HCT116 (cell line): ENCODE measurements around the gene RNU5B-1. TPM values are rescaled to one million over a fixed set of nuclear protein-coding genes. Genes with fewer than 3 reads are reported as not detected.

ENCODE experiments used
- ATAC-seq: fragments of 200-7000 bp; cut with Tn5 transposase; 2 replicates; pipeline ENCODE4 v1.9.1; 2020; ENCODE audit warnings: mild to moderate bottlenecking, moderate library complexity
- BruUV-seq: library from RNA; stranded (reverse); fragments of 400-500 nt; replicated peaks from 2 replicates; lab custom pipeline; 2021; lab: Mats Ljungman, UMichigan
- CTCF ChIA-PET: fragments of 300-600 bp; sonication (Branson Sonifier 250); formaldehyde crosslinking; loops from one replicate; lab custom pipeline; 2021; ENCODE audit warnings: antibody characterized with exemption; lab: Charles Lee
- POLR2A ChIA-PET: fragments of 300-600, 350-600 bp; sonication (Branson Sonifier 250); formaldehyde crosslinking; loops from one replicate; lab custom pipeline; 2021; ENCODE audit warnings: antibody characterized with exemption; lab: Charles Lee
- RAD21 ChIA-PET, 2 experiments: fragments of 300-600 bp; sonication (Branson Sonifier 250); formaldehyde crosslinking; loops; one replicate each; lab custom pipeline; 2023; ENCODE audit warnings: low total read pairs in 2 of 2; ENCODE audit not compliant: uncharacterized antibody in 2 of 2, unreplicated experiment in 2 of 2, low non-redundant PET in 1 of 2; lab: Charles Lee
- DNase-seq: peaks from one replicate; pipeline ENCODE4 v3.0.0-alpha.2; 2010; ENCODE audit warnings: low read depth, low spot score
- H2AFZ ChIP-seq: fragments of 200-600 bp; shearing (Covaris generic), sonication (generic); 2 replicates; pipeline ENCODE4 v1.6.1; 2017; ENCODE audit warnings: low read depth, mixed run types, mixed read lengths, antibody characterized with exemption, low read length; ENCODE audit not compliant: poor library complexity, severe bottlenecking
- H3K27ac ChIP-seq: 2 replicates; pipeline ENCODE4 v1.5.1; 2012; ENCODE audit warnings: low read depth, low read length
- H3K27me3 ChIP-seq: fragments of 200-600 bp; sonication (generic); 2 replicates; pipeline ENCODE4 v1.6.1; 2016; ENCODE audit warnings: mixed run types, low read length, mixed read lengths; ENCODE audit not compliant: insufficient read depth
- H3K36me3 ChIP-seq, 2 experiments: fragments of 200-500 bp in 1 of 2; fragments of 200-600 bp in 1 of 2; sonication (Bioruptor generic) in 1 of 2; sonication (generic) in 1 of 2; 2 replicates each; pipeline versions ENCODE4 v1.5.1 to v1.6.1; 2014 to 2016; ENCODE audit warnings: low read length in 2 of 2, inconsistent platforms in 1 of 2, mixed read lengths in 1 of 2, mixed run types in 1 of 2; ENCODE audit not compliant: insufficient read depth in 2 of 2, control insufficient read depth in 1 of 2
- H3K4me1 ChIP-seq, 2 experiments: fragments of 200-600 bp in 1 of 2; sonication (generic) in 1 of 2; 2 replicates each; pipeline versions ENCODE4 v1.5.1 to v1.6.1; 2012 to 2017; ENCODE audit warnings: low read length in 2 of 2, inconsistent platforms in 1 of 2, mild to moderate bottlenecking in 1 of 2, mixed read lengths in 1 of 2, mixed run types in 1 of 2, moderate library complexity in 1 of 2; ENCODE audit not compliant: insufficient read depth in 2 of 2, control insufficient read depth in 1 of 2
- H3K4me2 ChIP-seq: fragments of 200-600 bp; sonication (generic); 2 replicates; pipeline ENCODE4 v1.6.1; 2017; ENCODE audit warnings: mixed run types, low read length, mixed read lengths
- H3K4me3 ChIP-seq, 2 experiments: fragments of 200-600 bp in 1 of 2; sonication (generic) in 1 of 2; replicated peaks in 1 of 2; 2 replicates each; pipeline ENCODE4 v1.5.1; 2011 to 2016; ENCODE audit warnings: low read length in 2 of 2, control low read depth in 1 of 2, low read depth in 1 of 2, mild to moderate bottlenecking in 1 of 2, mixed read lengths in 1 of 2, mixed run types in 1 of 2
- H3K79me2 ChIP-seq: fragments of 200-600 bp; sonication (generic); 2 replicates; pipeline ENCODE4 v1.6.1; 2017; ENCODE audit warnings: mild to moderate bottlenecking, mixed run types, low read length, moderate library complexity, mixed read lengths; ENCODE audit not compliant: insufficient read depth
- H3K9ac ChIP-seq: fragments of 200-600 bp; sonication (generic); 2 replicates; pipeline ENCODE4 v1.6.1; 2016; ENCODE audit warnings: low read length, mixed read lengths
- H3K9me2 ChIP-seq: fragments of 200-600 bp; sonication (generic), shearing (Covaris generic); 2 replicates; pipeline ENCODE4 v1.6.1; 2017; ENCODE audit warnings: mixed run types, mild to moderate bottlenecking, moderate library complexity; ENCODE audit not compliant: insufficient read depth
- H3K9me3 ChIP-seq, 2 experiments: fragments of 200-500 bp in 1 of 2; fragments of 200-600 bp in 1 of 2; sonication (Bioruptor generic) in 1 of 2; sonication (generic) in 1 of 2; 2 replicates each; pipeline ENCODE4 v1.6.1; 2014 to 2017; ENCODE audit warnings: low read length in 2 of 2, mixed read lengths in 2 of 2, inconsistent platforms in 1 of 2, low read depth in 1 of 2, mild to moderate bottlenecking in 1 of 2, mixed run types in 1 of 2, moderate library complexity in 1 of 2; ENCODE audit not compliant: control insufficient read depth in 1 of 2, insufficient read depth in 1 of 2
- H4K20me1 ChIP-seq: fragments of 200-600 bp; sonication (generic), shearing (Covaris generic); 2 replicates; pipeline ENCODE4 v1.6.1; 2017; ENCODE audit warnings: mixed run types, mild to moderate bottlenecking, moderate library complexity; ENCODE audit not compliant: insufficient read depth
- CTCF ChIP-seq, 3 experiments: fragments of 200-600 bp in 1 of 3; sonication (generic) in 1 of 3; IDR thresholded peaks in 2 of 3; conservative IDR thresholded peaks in 1 of 3; 2 replicates each; pipeline ENCODE4 v1.5.1; 2012 to 2017; ENCODE audit warnings: low read depth in 2 of 3, low read length in 2 of 3, antibody characterized with exemption in 1 of 3, borderline replicate concordance in 1 of 3, control low read depth in 1 of 3, mild to moderate bottlenecking in 1 of 3, mixed read lengths in 1 of 3, mixed run types in 1 of 3, moderate library complexity in 1 of 3; ENCODE audit not compliant: insufficient read depth in 1 of 3
- EGR1 ChIP-seq: IDR thresholded peaks from 2 replicates; pipeline ENCODE4 v1.6.1; 2012; ENCODE audit warnings: low read depth
- EZH2 ChIP-seq: fragments of 200-600 bp; sonication (generic); IDR thresholded peaks from 2 replicates; pipeline ENCODE4 v1.6.1; 2017; ENCODE audit warnings: antibody characterized with exemption, mixed run types
- EZH2phosphoT487 ChIP-seq: fragments of 200-600 bp; IDR thresholded peaks from 2 replicates; pipeline ENCODE4 v1.6.1; 2018; ENCODE audit warnings: antibody characterized with exemption, borderline replicate concordance
- FOSL1 ChIP-seq: IDR thresholded peaks from 2 replicates; pipeline ENCODE4 v1.6.1; 2012; ENCODE audit warnings: low read depth
- JUND ChIP-seq: IDR thresholded peaks from 2 replicates; pipeline ENCODE4 v1.6.1; 2012
- MAX ChIP-seq: IDR thresholded peaks from 2 replicates; pipeline ENCODE4 v1.6.1; 2012
- POLR2A ChIP-seq: IDR thresholded peaks from 2 replicates; pipeline ENCODE4 v1.7.0; 2011; ENCODE audit warnings: borderline replicate concordance; ENCODE audit not compliant: insufficient read depth, insufficient read length; ENCODE audit errors: extremely low read depth
- POLR2AphosphoS5 ChIP-seq: IDR thresholded peaks from 2 replicates; pipeline ENCODE4 v1.6.1; 2011; ENCODE audit warnings: mild to moderate bottlenecking, low read depth, low read length, moderate library complexity
- RAD21 ChIP-seq: IDR thresholded peaks from 2 replicates; pipeline ENCODE4 v1.6.1; 2012; ENCODE audit warnings: low read depth, mild to moderate bottlenecking
- SIN3A ChIP-seq: IDR thresholded peaks from 2 replicates; pipeline ENCODE4 v1.6.1; 2012; ENCODE audit warnings: low read depth
- SP1 ChIP-seq: IDR thresholded peaks from 2 replicates; pipeline ENCODE4 v1.6.1; 2012; ENCODE audit warnings: low read depth
- SRF ChIP-seq: IDR thresholded peaks from 2 replicates; pipeline ENCODE4 v1.6.1; 2012; ENCODE audit warnings: low read depth
- TCF7L2 ChIP-seq: IDR thresholded peaks from 2 replicates; pipeline ENCODE4 v1.7.0; 2011; ENCODE audit warnings: borderline replicate concordance, inconsistent platforms; ENCODE audit not compliant: insufficient read depth, insufficient read length; ENCODE audit errors: extremely low read depth
- YY1 ChIP-seq: IDR thresholded peaks from 2 replicates; pipeline ENCODE4 v1.6.1; 2011; ENCODE audit warnings: low read length, low read depth, moderate library complexity, mild to moderate bottlenecking; ENCODE audit not compliant: insufficient replicate concordance; ENCODE audit errors: extremely low read depth
- ZFX ChIP-seq: fragments of 450-650 bp; IDR thresholded peaks from 2 replicates; pipeline ENCODE4 v1.6.1; 2017
- ZNF274 ChIP-seq: fragments of 200-500 bp; sonication (Bioruptor generic); IDR thresholded peaks from 2 replicates; pipeline ENCODE4 v1.6.1; 2014; ENCODE audit warnings: mild to moderate bottlenecking, low read depth, low read length, inconsistent platforms
- intact Hi-C: fragments of 100-400 bp; cut with micrococcal nuclease; formaldehyde crosslinking; loops from 2 replicates; pipeline ENCODE4 v1.10.0; 2022
- total RNA-seq: library from RNA; stranded (reverse); gene quantifications from one replicate; pipeline ENCODE4 v1.2.1, GENCODE V29; 2021; ENCODE audit not compliant: unreplicated experiment
- TF ChIP-seq, protein P1 (sequence below): IDR thresholded peaks from 2 replicates; pipeline ENCODE4 v1.6.1; 2011; ENCODE audit warnings: mild to moderate bottlenecking, low read length, moderate library complexity; ENCODE audit not compliant: insufficient replicate concordance; ENCODE audit errors: extremely low read depth
- TF ChIP-seq, protein P2 (sequence below): IDR thresholded peaks from 2 replicates; pipeline ENCODE4 v1.6.1; 2012
- TF ChIP-seq, protein P3 (sequence below): IDR thresholded peaks from 2 replicates; pipeline ENCODE4 v1.6.1; 2012; ENCODE audit warnings: low read depth

Gene RNU5B-1
- total RNA-seq, 1 experiment from 2014 or later: not detected

DNA sequence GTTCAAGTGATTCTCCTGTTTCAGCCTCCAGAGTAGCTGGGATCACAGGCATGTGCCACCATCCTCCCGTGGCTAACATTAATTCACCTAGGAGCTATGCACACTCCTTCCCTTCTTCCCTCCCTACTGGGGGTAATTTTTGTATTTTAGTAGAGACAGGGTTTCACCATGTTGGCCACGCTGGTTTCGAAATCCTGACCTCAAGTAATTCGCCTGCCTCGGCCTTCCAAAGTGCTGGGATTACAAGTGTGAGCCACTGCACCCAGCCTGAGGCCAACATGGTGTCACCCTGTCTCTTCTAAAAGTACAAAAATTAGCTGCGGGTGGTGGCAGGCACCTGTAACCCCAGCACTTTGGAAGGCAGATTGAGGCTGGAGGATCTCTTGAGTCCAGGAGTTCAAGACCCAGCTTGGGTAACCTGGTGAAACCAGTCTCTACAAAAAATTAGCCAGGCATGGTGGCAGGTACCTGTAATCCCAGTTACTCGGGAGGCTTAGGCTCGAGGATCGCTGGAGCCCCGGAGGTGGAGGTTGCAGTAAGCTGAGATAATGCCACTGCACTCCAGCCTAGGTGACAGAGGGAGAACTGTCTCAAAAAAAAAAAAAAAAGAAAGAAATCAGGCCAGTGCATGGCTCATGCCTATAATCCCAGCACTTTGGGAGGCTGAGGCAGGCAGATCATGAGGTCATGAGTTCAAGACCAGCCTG is 6.1 kb downstream of the RNU5B-1 start:
- no peak for ATAC-seq
- no peak overlapping the region for H3K27ac ChIP-seq
- H3K9me3 ChIP-seq: no peaks in the 10 kb centered on the region
- no peak overlapping the region for H3K9ac ChIP-seq
- H3K4me3 ChIP-seq: no peak overlapping the region
- ChIA-PET POLR2A (no interaction called here), RAD21 (no interaction called here), CTCF (no interaction called here)
- no peak overlapping the region for H3K4me2 ChIP-seq
- H3K36me3 ChIP-seq: no peaks in the 10 kb centered on the region
- no peak overlapping the region for H2AFZ ChIP-seq
- no peaks in the 10 kb centered on the region for H3K9me2 ChIP-seq
- no peaks in the 10 kb centered on the region for H4K20me1 ChIP-seq
- TF ChIP-seq EZH2phosphoT487 (no peak), ZFX (no peak), TCF7L2 (no peak), CTCF (IDR thresholded peaks at IDR 0.05 in 2 of 3, conservative IDR thresholded peaks at IDR 0.05 in 1 of 3; ENCODE audit: borderline replicate concordance in 1 of 3, insufficient read depth in 1 of 3, low read depth in 2 of 3, low read length in 2 of 3) (no peak), JUND (no peak), ZNF274 (no peak), FOSL1 (no peak), SRF (no peak), SP1 (no peak), RAD21 (no peak), MAX (no peak), POLR2A (no peak), SIN3A (no peak), YY1 (no peak), EGR1 (no peak), EZH2 (no peak), POLR2AphosphoS5 (no peak)
- TF ChIP-seq, protein P1, sequence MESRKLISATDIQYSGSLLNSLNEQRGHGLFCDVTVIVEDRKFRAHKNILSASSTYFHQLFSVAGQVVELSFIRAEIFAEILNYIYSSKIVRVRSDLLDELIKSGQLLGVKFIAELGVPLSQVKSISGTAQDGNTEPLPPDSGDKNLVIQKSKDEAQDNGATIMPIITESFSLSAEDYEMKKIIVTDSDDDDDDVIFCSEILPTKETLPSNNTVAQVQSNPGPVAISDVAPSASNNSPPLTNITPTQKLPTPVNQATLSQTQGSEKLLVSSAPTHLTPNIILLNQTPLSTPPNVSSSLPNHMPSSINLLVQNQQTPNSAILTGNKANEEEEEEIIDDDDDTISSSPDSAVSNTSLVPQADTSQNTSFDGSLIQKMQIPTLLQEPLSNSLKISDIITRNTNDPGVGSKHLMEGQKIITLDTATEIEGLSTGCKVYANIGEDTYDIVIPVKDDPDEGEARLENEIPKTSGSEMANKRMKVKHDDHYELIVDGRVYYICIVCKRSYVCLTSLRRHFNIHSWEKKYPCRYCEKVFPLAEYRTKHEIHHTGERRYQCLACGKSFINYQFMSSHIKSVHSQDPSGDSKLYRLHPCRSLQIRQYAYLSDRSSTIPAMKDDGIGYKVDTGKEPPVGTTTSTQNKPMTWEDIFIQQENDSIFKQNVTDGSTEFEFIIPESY: no peak
- TF ChIP-seq, protein P2, sequence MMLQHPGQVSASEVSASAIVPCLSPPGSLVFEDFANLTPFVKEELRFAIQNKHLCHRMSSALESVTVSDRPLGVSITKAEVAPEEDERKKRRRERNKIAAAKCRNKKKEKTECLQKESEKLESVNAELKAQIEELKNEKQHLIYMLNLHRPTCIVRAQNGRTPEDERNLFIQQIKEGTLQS: no peak
- TF ChIP-seq, protein P3, sequence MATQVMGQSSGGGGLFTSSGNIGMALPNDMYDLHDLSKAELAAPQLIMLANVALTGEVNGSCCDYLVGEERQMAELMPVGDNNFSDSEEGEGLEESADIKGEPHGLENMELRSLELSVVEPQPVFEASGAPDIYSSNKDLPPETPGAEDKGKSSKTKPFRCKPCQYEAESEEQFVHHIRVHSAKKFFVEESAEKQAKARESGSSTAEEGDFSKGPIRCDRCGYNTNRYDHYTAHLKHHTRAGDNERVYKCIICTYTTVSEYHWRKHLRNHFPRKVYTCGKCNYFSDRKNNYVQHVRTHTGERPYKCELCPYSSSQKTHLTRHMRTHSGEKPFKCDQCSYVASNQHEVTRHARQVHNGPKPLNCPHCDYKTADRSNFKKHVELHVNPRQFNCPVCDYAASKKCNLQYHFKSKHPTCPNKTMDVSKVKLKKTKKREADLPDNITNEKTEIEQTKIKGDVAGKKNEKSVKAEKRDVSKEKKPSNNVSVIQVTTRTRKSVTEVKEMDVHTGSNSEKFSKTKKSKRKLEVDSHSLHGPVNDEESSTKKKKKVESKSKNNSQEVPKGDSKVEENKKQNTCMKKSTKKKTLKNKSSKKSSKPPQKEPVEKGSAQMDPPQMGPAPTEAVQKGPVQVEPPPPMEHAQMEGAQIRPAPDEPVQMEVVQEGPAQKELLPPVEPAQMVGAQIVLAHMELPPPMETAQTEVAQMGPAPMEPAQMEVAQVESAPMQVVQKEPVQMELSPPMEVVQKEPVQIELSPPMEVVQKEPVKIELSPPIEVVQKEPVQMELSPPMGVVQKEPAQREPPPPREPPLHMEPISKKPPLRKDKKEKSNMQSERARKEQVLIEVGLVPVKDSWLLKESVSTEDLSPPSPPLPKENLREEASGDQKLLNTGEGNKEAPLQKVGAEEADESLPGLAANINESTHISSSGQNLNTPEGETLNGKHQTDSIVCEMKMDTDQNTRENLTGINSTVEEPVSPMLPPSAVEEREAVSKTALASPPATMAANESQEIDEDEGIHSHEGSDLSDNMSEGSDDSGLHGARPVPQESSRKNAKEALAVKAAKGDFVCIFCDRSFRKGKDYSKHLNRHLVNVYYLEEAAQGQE: no peak
- TF ChIP-seq, all 23 proteins: peak for 0
- Histone ChIP-seq H3K27me3 (no peaks in the 10 kb centered on the region), H3K79me2 (no peaks in the 10 kb centered on the region), H3K4me1 (peaks cover 8 to 10% of the 10 kb centered on the region in 2 experiments)
- BruUV-seq: no TSS peak
- DNase-seq: no peak
- intact Hi-C loops: loop anchor here (10.0 kb wide), 1 partner anchor 524 kb away; no protein-coding TSS in a partner anchor
